SW 1271 (cell line): Measurements from ENCODE around the gene OR4C45.
"Not testable (repeated sequence)": the region's sequence is repeated elsewhere in the genome, so short reads cannot be mapped to it uniquely, and the experiment has no call there.

ENCODE experiments used
- DNase-seq, 2 experiments: peaks; one replicate each; lab custom pipeline; 2025; lab: John Stamatoyannopoulos, UW

Gene OR4C45

DNA sequence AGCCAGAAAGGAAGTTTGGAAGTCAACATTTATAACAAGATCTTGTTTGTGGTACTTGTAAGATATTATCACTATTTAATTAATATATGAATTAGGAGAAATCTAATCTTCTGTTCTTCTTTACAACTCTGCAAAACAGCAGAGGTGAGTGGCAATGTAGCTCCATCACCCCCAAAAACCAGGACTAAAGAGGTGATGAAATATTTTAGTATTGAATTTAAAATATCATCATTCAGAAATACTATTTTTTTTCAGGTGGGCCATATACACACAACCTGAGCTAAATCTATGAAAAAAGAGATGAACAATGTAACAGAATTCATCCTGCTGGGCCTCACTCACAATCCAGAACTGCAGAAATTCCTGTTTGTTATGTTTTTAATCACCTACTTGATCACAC is at the start of gene OR4C45:
Gene OR4C45, plus strand, starts transcription at position 301 of the 400 bp plus-strand sequence.
- DNase-seq = no peak

DNA sequence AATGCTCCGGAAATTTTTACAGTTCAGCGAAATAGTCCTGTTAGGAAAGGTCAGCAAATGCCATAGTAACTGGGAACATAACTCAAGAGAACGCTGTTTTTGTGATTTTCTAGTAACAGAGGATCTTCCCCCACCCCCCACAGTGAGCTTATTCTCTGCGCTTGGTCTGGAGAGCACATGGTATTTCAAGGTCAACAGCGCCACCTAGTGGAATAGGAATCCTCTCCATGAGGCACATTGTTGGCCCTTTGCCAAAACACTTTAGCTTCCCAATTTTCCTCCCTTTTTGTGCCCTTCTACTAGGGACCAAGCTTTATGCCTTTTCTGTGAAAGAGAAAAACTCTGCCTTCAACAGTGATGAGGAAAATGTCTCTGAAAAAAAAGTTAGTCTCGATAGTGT is 37.1 kb upstream of the OR4C45 start:
- peak; percentile 53 to 79 for DNase-seq

DNA sequence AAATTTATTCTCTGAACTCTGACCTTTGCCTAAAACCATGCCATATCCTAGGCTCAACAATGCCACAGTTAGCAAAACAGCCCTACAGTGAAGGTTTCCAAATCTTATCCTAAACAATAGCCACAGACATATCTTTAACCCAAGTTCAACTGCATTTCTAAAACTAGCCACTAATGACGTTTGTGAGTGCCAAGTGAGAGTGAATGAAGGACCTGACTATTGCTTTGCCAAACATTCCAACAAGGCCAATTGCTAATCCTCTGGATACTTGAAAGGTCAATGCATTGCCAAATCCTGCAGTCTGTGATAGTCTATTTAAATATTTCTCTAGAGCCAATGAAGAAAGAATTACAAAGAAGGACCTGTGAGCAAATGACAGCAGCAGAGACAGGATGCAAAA is 2.5 kb upstream of the OR4C45 start:
- DNase-seq = no peak

DNA sequence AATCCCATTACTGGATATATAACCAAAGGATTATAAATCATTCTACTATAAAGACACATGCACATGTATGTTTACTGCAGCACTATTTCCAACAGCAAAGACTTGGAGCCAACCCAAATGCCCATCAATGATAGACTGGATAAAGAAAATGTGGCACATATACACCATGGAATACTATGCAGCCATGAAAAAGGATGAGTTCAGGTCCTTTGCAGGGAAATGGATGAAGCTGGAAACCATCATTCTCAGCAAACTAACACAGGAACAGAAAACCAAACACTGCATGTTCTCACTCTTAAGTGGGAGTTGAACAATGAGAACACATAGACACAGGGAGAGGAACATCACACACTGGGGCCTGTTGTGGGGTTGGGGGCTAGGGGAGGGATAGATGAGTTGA is 3.6 kb downstream of the OR4C45 start:
- DNase-seq = not testable (repeated sequence)

DNA sequence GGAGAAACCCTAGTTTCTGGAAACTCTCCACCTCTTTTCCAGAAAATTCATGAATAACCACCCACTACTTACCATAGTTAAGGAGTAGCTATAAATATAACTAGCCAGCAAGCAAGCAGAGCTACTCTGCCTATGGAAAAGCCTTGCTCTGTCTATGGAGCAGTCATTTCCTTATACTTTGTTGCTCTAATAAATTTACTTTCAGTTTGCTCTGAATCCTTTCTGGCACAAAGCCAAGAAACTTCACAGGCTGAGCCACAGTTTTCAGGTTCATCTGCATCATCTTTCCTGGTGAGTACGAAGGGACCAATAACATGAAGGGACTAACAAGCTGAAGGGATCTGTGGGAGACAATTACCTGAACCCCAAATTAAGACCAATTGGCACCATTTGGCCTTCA is 4.6 kb downstream of the OR4C45 start:
- no peak for DNase-seq

DNA sequence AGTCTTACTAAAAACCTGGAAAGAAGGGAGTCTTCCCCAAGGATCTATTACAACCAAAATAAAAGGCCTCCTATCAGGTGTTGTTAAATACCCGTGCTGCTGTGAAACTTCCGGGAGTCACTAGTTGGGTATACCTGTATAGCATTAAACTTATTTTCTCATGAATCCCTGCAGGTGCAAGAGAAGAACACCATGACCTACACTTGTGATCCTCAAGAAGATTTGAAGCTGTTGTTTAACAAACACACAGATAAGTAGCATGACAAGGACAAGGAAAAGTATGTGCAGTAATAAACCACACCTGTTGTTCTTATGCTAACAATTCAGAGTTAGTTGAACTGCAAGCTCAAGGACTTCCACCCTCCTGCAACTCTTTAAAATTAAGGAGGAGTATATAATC is 12.0 kb downstream of the OR4C45 start:
- no peak for DNase-seq

DNA sequence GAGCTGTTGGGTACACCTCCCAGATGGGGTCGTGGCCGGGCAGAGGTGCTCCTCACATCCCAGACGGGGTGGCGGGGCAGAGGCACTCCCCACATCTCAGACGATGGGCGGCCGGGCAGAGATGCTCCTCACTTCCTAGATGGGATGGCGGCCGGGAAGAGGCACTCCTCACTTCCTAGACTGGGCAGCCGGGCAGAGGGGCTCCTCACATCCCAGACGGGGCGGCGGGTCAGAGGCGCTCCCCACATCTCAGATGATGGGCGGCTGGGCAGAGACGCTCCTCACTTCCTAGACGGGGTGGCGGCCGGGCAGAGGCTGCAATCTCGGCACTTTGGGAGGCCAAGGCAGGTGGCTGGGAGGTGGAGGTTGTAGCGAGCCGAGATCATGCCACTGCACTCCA is 30.4 kb downstream of the OR4C45 start:
- DNase-seq = not testable (repeated sequence)

DNA sequence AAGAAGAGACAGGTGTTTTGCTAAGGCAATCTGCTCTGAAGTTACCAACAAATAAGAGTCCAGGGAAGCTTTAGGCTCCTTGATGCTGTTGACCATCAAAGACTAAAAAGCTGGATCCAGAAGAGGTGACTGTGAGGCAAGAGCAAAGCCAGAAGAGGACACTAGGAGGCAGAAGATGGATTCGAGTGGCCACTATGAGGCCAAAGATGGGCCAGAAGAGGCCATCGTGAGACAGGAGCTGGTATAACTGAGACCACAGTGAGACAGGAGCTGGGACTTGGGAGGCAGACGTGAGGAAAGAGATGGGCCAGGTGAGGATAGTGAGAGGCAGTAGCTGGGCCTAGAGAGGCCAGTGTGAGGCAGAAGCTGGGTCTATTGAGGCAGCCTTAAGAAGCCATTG is 37.7 kb downstream of the OR4C45 start:
- no peak for DNase-seq

DNA sequence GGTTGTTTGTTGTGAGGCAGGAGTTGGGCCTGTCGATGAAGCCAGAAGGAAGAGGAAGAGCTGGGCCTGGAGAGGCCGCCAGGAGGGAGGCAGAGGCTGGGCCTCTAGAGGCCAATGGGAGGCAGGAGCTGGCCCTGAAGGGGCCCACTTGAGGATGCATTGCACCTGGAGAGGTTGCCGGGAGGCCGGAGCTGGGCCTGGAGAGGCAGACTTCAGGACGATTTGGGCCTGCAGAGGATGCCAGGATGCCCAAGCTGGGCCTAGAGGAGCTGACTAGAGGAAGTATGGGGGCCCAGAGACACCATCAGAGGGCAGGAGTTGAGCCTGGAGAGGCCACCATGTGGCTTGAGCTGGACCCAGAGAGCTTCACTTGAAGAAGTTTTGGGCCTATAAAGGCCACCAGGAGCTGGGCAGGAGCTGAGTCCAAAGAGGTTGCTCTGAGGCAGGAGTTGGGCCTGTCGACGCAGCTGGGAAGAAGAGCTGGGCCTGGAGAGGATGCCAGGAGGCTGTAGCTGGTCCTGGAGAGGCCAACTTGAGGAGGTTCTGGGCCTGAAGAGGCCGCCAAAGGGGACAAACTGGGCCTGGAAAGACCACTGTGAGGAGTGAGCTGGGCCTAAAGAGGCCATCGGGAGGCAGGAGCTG is 39.0 kb downstream of the OR4C45 start:
- DNase-seq = no peak

DNA sequence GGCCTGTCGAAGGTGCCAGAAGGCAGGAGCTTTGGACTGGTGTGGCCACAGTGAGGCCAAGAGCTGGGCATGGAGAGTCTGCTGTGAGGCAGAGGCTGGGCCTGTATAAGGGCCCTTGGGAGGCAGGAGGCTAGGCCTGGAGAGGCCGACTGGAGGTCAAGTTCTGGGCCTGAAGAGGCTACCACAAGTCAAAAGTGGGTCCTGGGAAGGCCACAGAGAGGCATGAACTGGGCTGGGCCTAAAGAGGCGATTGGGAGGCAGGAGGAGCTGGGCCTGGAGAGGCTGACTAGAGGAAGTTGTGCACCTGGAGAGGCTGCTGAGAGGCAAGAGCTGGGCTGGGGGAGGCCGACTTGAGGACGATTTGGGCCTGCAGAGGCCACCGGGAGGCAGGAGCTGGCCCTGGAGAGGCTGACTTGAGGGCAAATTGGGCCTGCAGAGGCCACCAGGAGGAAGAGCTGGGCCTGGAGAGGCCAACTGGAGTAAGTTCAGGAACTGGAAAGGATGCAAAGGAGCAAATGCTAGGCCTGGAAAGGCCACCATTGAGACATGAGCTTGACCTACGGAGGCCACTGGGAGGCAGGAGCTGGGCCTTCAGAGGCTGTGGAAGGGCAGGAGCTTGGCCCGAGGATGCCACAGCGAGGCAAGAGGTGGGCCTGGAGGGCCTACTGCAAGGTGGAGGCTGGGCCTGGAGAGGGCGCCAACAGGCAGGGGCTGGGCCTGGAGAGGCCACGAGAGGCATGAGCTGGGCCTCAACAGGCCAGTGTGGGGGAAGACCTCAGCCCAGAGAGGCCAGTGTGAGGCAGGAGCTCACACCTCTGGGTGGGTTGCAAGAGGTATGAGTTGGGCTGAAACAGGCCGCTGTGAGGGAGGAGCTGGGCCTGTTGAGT is 39.8 kb downstream of the OR4C45 start:
- DNase-seq = no peak

DNA sequence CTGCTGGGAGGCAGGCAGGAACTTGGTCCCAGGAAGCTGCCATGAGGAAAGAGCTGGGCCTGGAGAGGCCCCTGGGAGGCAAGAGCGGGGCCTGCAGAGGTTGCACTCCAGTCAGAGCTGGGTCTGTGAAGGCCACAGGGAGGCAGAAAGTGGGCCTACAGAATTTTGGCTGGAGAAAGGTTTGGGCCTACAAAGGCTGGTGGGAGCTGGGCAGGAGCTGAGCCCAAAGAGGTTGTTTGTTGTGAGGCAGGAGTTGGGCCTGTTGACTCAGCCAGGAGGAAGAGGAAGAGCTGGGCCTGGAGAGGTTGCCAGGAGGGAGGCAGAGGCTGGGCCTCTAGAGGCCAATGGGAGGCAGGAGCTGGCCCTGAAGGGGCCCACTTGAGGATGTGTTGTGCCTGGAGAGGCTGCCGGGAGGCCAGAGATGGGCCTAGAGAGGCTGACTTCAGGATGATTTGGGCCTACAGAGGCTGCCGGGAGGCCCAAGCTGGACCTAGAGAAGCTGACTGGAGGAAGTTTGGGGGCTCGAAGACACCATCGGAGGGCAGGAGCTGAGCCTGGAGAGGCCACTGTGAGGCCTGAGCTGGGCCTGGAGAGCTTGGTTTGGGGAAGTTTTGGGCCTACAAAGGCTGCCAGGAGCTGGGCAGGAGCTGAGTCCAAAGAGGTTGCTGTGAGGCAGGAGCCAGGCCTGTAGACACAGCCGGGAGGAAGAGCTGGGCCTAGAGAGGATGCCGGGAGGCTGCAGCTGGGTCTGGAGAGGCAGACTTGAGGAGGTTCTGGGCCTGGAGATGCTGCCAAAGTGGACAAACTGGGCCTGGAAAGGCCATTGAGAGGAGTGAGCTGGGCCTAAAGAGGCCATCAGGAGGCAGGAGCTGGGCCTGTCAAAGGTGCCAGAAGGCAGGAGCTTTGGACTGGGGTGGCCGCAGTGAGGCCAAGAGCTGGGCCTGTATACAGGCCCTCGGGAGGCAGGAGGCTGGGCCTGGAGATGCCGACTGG is 40.7 kb downstream of the OR4C45 start:
- DNase-seq = no peak

DNA sequence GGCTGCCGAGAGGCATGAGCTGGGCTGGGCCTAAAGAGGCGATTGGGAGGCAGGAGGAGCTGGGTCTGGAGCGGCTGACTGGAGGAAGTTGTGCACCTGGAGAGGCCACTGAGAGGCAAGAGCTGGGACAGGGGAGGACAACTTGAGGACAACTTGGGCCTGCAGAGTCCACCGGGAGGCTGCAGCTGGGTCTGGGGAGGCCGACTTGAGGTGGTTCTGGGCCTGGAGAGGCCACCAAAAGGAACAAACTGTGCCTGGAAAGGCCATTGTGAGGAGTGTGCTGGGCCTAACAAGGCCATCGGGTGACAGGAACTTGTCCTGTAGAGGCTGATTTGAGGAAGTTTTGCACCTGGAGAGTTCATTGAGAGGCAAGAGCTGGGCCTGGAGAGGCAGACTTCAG is 41.5 kb downstream of the OR4C45 start:
- DNase-seq = no peak

DNA sequence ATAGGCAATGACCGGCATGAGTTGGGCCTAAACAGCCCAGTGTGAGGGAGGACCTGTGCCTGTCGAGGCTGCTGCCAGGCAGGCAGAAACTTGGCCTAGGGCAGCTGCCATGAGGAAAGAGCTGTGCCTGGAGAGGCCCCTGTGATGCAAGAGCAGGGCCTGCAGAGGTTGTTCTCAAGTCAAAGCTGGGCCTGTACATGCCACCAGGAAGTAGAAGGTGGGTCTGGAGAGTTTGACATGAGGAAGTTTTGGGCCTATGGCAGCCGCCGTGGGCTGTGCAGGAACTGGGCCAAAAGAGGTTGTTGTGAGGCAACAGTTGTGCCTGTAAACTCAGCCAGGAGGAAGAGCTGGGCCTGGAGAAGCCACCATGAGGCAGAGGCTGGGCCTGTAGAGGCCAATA is 43.2 kb downstream of the OR4C45 start:
- no peak for DNase-seq

DNA sequence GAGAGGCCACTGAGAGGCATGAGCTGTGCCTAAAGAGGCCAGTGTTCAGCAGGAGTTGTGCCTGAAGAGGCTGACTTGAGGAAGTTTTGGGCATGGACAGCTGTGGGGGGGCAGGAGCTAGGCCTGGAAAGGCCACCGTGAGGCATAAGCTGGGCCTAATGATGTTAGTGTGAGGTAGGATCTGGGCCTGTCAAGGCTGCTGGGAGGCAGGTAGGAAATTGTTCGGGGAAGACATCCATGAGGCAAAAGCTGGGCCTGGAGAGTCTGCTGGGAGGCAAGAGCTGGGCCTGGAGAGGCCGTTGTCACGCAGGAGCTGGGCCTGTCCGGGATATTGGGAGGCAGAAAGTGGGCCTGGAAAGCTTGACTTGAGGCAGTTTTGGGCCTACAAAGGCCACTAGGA is 44.9 kb downstream of the OR4C45 start:
- DNase-seq = no peak

DNA sequence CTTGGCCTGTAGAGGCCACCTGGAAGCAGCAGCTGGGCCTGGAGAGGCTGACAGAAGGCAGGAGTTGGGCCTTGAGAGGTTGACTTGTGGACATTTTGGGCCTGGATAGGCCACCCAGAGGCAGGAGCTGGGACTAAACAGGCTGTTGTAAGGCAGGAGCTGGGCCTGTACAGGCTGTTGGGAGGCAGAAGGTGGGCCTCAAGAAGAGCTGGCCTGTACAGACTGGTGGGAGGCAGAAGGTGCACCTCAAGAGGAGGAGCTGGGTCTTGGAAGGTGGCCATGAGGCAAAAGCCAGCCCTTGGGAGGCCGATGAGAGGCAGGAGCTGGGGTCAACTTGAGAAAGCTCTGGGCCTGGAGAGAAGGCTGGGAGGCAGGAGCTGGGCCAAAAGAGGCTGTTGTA is 45.3 kb downstream of the OR4C45 start:
- no peak for DNase-seq

DNA sequence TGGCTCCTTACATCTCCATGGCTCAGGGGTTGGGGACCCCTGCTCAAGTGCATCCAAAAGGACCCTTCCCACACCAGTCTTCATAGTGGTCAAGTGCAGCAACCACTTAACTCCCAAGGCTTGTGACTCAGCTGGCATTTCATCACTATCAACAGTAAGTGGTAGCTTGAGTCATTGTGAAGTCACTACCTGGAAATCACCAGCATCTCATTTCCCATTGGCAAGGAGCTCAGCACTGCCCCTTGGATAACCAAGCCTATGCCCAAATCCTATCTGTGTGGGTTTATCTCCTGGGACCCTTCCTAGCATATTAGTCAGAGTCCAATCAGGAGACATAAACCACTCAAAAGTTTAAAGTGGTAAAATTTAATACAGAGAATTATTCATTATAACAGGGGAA is 46.3 kb downstream of the OR4C45 start:
- peak in 1 of 2 experiments; percentile 64 for DNase-seq

DNA sequence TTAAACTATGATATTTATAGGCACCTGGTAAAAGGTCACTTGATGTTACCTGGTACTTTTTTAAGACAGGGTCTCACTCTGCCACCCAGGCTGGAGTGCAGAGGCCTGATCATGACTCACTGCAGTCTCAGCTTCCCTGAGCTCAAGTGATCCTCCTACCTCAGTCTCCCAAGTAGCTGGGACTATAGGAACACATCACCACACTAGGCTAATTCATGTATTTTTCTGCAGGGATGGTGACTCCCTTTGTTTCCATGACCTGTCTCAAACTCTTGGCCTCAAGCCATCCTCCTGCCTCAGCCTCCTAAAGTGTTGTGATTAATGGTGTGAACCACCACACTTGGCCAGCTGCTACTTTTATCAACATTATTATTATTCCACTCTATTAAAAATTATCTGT is 47.6 kb downstream of the OR4C45 start:
- DNase-seq = no peak
